ENCODE measurements around the gene HEXD. TPM values are rescaled to one million over a fixed set of nuclear protein-coding genes. Genes with fewer than 3 reads are reported as not detected.

Gene HEXD
- total RNA-seq, 4 donors from 2014 or later: 15.7 to 27.1 (median 20.6) TPM

GRCh38 chr17:82392941-82393340 is 25.2 kb upstream of the HEXD start:
- 84% methylated on average over 10 of the region's 15 CpGs for WGBS
- Histone ChIP-seq H3K27ac (replicated peaks in 1 of 4) (no peak overlapping the region), H3K4me3 (no peak overlapping the region), H3K27me3 (peaks cover 0 to 3% (median 0%) of the 10 kb centered on the region in 4 donors), H3K9me3 (no peaks in the 10 kb centered on the region), H3K4me1 (peaks cover 0 to 14% (median 4%) of the 10 kb centered on the region in 4 donors), H3K36me3 (peaks cover 0 to 51% (median 35%) of the 10 kb centered on the region in 4 donors)
- no peak for DNase-seq (ENCODE audit: extremely low spot score)
- TF ChIP-seq CTCF (IDR thresholded peaks at IDR 0.05) (no peak), POLR2AphosphoS5 (IDR thresholded peaks at IDR 0.05) (no peak), EP300 (IDR thresholded peaks at IDR 0.05) (no peak), POLR2A (IDR thresholded peaks at IDR 0.05; ENCODE audit: low read depth) (no peak)
- intact Hi-C loops (cut with DNase I): no loop called here

DNA sequence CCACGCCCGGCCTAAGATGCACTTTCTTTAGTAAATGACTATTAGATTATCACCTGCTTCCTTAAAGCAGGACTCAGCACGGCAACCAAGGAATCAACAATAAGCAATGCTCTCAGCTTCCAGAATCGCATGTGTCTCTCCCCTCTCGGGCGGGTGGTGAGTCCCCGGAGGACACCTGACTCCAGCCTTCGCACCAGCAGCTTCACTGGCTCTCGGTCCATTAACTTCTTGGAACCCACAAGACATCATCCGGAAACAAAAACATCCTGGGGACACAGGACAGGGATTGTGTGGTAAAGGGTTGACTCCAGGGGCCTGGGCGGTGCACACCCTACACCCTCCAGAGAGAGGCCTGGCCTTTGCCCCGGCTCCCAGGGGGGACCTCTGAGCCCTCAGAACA is 23.9 kb upstream of the HEXD start:
- TF ChIP-seq POLR2AphosphoS5 (IDR thresholded peaks at IDR 0.05) (no peak), EP300 (IDR thresholded peaks at IDR 0.05) (no peak), POLR2A (IDR thresholded peaks at IDR 0.05; ENCODE audit: low read depth) (no peak), CTCF (IDR thresholded peaks at IDR 0.05) (no peak)
- Histone ChIP-seq H3K4me3 (no peak overlapping the region), H3K27me3 (no peaks in the 10 kb centered on the region), H3K9me3 (no peaks in the 10 kb centered on the region), H3K27ac (replicated peaks in 1 of 4) (no peak overlapping the region), H3K36me3 (peaks cover 0 to 60% (median 35%) of the 10 kb centered on the region in 4 donors), H3K4me1 (peaks cover 2 to 22% (median 11%) of the 10 kb centered on the region in 4 donors)
- intact Hi-C loops (cut with DNase I): no loop called here
- WGBS: 90% methylated on average over 4 of the region's 12 CpGs
- no peak for DNase-seq (ENCODE audit: extremely low spot score)

DNA sequence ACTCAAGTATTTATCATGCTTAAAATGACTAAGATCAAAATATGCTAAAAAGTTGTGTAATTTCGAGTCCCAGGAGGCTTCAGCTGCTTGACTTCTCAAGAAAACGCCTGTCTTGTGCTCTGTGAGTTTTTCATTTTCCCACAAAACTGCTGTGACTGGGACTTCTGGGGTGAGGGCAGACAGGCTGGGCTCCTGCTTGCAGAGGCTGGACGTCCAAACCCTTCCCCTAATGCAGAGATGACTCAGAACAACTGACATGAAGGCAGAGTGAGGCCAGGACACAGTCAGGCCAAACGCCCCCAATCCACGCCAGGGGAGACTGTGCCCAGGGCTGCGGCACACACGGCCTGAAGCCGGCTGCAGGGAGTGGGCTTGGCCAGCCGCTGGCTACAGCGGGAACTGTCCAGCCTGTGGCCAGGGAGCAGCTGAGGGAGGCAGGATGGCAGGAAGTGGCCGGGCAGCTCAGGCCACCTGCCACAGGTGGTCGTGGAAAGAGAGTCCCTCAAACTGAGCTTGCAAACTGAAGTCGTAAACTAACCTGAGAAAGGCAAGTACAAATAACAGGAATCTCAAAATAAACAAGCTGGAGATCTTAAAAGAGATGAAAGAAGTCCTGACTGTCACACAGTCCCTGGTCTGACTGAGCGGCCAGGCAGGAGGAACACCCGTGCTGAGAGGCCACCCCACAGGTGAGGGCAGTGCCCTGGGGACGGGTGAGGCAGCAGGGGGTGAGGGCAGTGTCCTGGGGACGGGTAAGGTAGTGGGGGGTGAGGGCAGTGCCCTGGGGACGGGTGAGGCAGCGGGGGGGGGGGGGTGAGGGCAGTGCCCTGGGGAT is 21.3 kb upstream of the HEXD start:
- Histone ChIP-seq H3K9me3 (no peaks in the 10 kb centered on the region), H3K27me3 (no peaks in the 10 kb centered on the region), H3K4me1 (peaks cover 5 to 37% (median 22%) of the 10 kb centered on the region in 4 donors), H3K36me3 (peaks cover 0 to 80% (median 42%) of the 10 kb centered on the region in 4 donors), H3K27ac (replicated peaks in 1 of 4) (peak overlapping the region in 1 of 4 donors; percentile 33), H3K4me3 (no peak overlapping the region)
- TF ChIP-seq POLR2AphosphoS5 (IDR thresholded peaks at IDR 0.05): no peak
- TF ChIP-seq POLR2A (IDR thresholded peaks at IDR 0.05; ENCODE audit: low read depth): no peak
- no peak for TF ChIP-seq CTCF (IDR thresholded peaks at IDR 0.05)
- TF ChIP-seq EP300 (IDR thresholded peaks at IDR 0.05): no peak
- WGBS: 59% methylated on average over 19 of the region's 19 CpGs
- intact Hi-C loops (cut with DNase I): no loop called here
- DNase-seq (ENCODE audit: extremely low spot score): no peak

DNA sequence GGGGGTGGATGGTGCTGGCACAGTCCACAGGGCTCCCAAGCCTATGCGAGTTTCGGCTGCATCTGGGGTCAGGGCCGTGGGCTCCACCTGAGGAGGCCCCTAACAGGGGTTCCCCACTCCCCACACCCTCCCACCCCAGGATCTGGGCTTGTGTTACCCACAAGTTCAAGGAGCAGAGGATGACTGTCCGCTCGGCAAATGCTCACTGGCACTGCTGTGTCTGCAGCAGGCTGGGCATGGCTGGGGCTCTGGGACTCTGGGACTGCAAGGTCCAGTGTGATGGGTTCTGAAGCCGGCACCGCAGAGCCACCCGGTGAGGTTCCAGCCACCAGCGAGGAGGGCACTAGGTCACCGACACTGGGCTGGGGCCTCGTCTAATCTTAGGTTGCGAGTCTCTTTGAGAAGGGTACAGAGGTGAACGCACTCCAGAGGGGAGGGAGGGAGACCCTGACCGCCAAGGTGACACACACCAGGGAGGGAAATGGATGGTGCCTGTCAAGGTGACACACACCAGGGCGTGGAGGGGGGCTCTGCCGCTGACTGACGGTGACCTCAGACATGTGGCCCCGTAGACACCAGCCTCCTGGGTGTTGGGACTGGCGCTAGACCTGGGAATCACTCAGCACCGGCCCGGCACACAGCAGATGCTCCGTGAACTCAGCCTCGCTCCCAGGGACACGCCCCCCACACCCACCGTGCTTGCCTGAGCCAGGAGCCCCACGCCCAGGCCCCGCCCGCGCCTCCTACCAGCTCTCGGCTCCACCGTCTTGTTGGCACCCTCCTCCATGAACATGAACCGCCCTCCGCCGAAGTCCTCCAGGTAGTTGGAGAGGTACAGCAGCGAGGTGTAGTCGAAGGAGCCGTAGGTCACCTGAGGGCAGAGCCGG is 20.5 kb upstream of the HEXD start:
- H3K9me3 ChIP-seq: no peaks in the 10 kb centered on the region
- TF ChIP-seq EP300 (IDR thresholded peaks at IDR 0.05) (no peak), POLR2AphosphoS5 (IDR thresholded peaks at IDR 0.05) (no peak), POLR2A (IDR thresholded peaks at IDR 0.05; ENCODE audit: low read depth) (no peak), CTCF (IDR thresholded peaks at IDR 0.05) (no peak)
- H3K27ac ChIP-seq (replicated peaks in 1 of 4): no peak overlapping the region
- WGBS: 87% methylated on average over 37 of the region's 38 CpGs
- intact Hi-C loops (cut with DNase I): no loop called here
- H3K27me3 ChIP-seq: no peaks in the 10 kb centered on the region
- H3K36me3 ChIP-seq: peaks cover 8 to 80% (median 42%) of the 10 kb centered on the region in 4 donors
- H3K4me3 ChIP-seq: no peak overlapping the region
- peaks cover 5 to 37% (median 22%) of the 10 kb centered on the region in 4 donors for H3K4me1 ChIP-seq
- no peak for DNase-seq (ENCODE audit: extremely low spot score)

All from esophagus muscularis mucosa (tissue), 4 donors.